HCEC 1CT (cell line): ENCODE data around the gene DVL2.
A peak's percentile ranks its signal among the peaks of the same experiment; 100 is the strongest.

Experiments
- DNase-seq: peaks from one replicate; pipeline ENCODE4 v3.0.0-alpha.2; 2017

The DVL2 gene

GRCh38 chr17:7234083-7234951 is at the start of gene DVL2:
DVL2 (minus strand) TSS chr17:7234517; CDS start chr17:7234262, 255 bp downstream.
- peak; percentile 93 for DNase-seq

GRCh38 chr17:7283471-7284216 is 49.3 kb upstream of the DVL2 start:
- no peak for DNase-seq

GRCh38 chr17:7282752-7283321 is 48.5 kb upstream of the DVL2 start:
- DNase-seq, result peak; percentile 29

GRCh38 chr17:7281953-7282751 is 47.8 kb upstream of the DVL2 start:
- DNase-seq, result no peak

GRCh38 chr17:7281074-7281952 is 47.0 kb upstream of the DVL2 start, which contains the start of gene SLC2A4:
SLC2A4 (plus strand) TSS chr17:7281718; CDS start chr17:7281935, 217 bp downstream.
- DNase-seq, result peak; percentile 90

- peak; percentile 71 for DNase-seq
Measured at GRCh38 chr17:7280519-7281073, 46.3 kb upstream of the DVL2 start.

- no peak for DNase-seq
Measured at GRCh38 chr17:7279448-7279847, 45.1 kb upstream of the DVL2 start.

- DNase-seq, result peak; percentile 26
Measured at GRCh38 chr17:7266784-7267183, 32.5 kb upstream of the DVL2 start.

- DNase-seq, result no peak
Measured at GRCh38 chr17:7263801-7264078, 29.4 kb upstream of the DVL2 start.

GRCh38 chr17:7262935-7263800 is 28.9 kb upstream of the DVL2 start:
- DNase-seq, result no peak

- DNase-seq, result no peak
Measured at GRCh38 chr17:7262192-7262934, 28.0 kb upstream of the DVL2 start, which contains the start of gene CLDN7. CLDN7 (minus strand) TSS chr17:7262478; CDS start chr17:7262043, 435 bp downstream.

- DNase-seq, result no peak
Measured at GRCh38 chr17:7261379-7262191, 27.3 kb upstream of the DVL2 start.

- DNase-seq, result no peak
Measured at GRCh38 chr17:7260651-7261378, 26.5 kb upstream of the DVL2 start.

GRCh38 chr17:7260151-7260550 is 25.8 kb upstream of the DVL2 start:
- no peak for DNase-seq

- no peak for DNase-seq
Measured at GRCh38 chr17:7259555-7259889, 25.2 kb upstream of the DVL2 start.

GRCh38 chr17:7258731-7259554 is 24.6 kb upstream of the DVL2 start:
- DNase-seq, result peak; percentile 37

- no peak for DNase-seq
Measured at GRCh38 chr17:7256766-7257456, 22.6 kb upstream of the DVL2 start.
